Ramos (cell line): ENCODE results near the gene SEC22B.
"Not testable (repeated sequence)": the region's sequence is repeated elsewhere in the genome, so short reads cannot be mapped to it uniquely, and the experiment has no call there.

Experiments
- in situ Hi-C: fragments of 300-500 bp; cut with MboI; formaldehyde crosslinking; loops from one replicate; pipeline ENCODE4 v1.14.3; 2022; ENCODE audit warnings: low sequenced_read_pairs; ENCODE audit not compliant: unreplicated experiment

The SEC22B gene

DNA sequence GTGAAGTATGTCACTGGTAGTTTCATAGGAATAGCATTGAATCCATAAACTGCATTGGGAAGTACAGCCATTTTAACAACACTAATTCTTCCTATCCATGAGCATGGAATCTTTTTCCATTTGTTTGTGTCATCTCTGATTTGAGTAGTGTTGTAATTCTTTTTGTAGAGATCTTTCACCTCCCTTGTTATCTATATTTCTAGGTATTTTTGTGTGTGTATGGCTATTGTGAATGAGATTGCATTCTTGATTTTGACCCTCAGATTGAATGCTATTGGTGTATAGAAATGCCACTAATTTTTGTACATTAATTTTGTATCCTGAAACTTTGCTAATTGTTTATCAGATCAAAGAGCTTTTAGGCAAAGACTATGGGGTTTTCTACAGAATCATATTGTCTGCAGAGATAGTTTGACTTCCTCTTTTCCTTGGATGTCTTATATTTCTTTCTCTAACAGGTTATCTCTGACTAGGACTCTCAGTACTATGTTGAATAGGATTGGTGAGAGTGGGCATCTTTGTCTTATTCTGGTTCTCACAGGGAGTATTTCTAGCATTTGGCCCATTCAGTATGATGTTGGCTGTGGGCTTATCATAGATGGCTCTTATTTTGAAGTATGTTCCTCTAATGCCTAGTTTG is 26.8 kb downstream of the SEC22B start:
- in situ Hi-C loops, result loop anchor here (10.0 kb wide), 1 partner anchor 195 kb away; no protein-coding TSS in a partner anchor

DNA sequence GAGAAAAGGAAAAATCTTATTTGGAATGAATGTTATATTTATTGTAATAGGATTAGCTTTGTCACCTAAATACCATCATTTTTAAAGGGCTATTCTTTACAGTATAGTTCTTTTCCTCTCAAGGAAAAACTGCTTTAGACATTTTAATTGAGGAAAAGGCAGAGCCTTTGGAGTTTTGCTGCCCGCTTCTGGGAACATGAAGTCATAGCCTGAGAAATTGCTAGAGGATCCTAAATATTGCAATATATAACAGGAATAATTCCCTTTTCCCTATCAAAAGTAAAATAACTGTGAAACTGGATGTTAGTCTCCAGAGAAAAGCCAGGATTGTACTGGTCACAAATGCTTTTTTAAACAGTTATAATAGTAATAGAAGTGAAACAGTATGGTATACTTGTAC is 30.5 kb downstream of the SEC22B start:
- in situ Hi-C loops, result loop anchor here (10.0 kb wide), 1 partner anchor 191 kb away; no protein-coding TSS in a partner anchor

DNA sequence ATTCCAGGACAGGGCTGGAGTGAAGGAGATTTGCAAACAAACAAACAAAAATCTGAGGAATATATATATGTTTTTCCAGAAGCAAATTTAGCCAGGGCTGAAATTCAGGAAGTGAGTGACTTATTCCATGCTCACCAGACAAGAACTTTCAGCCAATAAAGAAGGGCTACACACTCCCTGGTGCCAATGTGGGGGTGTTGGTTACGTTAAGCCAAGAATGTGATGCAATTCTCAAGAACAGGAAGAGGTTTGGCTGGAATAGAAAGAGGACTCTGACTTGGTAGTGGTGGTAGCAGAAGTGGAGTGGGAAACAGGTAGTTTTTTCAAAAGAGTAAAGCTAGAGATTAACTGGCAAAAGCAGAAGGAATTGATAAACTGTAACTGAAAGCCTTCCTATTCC is 31.7 kb downstream of the SEC22B start:
- in situ Hi-C loops, result loop anchor here (10.0 kb wide), 1 partner anchor 190 kb away; no protein-coding TSS in a partner anchor

DNA sequence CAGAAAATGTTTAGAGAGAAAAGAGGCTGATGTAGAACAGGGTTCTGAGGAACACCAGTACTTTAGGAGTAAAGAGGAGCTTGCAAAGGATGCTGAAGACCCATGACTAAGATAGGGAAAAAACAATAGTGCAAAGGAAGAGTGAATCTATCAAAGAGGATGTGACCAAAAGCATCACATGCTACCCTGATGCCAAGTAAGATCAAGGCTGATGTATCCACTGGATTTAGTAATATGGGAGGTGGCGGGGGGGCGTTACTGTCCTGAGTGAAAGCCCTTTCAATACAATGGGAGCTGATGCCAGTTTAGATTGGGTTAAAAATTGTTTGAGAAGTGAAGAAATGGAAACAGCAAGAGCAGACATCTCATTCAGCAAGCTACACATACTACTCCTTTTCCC is 32.2 kb downstream of the SEC22B start:
- in situ Hi-C loops, result loop anchor here (10.0 kb wide), 1 partner anchor 189 kb away; no protein-coding TSS in a partner anchor

DNA sequence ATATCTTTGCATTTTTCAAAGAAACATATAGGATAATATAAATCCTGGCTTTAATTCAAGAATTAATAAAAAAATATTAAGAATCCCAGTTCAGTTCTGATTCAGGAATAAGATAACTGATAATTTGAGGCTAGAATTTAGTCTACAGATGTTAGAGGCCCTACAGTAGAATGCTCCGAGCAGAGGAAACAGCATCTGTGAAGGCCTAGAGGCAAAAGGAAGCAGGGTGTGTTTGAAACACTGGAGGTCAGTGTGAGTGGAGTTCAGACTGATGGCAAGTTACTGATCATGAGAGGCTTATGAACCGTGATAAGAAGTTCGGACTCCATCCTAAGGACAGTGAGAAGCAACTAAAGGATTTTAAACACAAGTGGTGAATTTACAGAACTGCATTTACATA is 33.0 kb downstream of the SEC22B start:
- in situ Hi-C loops, result loop anchor here (10.0 kb wide), 1 partner anchor 189 kb away; no protein-coding TSS in a partner anchor

DNA sequence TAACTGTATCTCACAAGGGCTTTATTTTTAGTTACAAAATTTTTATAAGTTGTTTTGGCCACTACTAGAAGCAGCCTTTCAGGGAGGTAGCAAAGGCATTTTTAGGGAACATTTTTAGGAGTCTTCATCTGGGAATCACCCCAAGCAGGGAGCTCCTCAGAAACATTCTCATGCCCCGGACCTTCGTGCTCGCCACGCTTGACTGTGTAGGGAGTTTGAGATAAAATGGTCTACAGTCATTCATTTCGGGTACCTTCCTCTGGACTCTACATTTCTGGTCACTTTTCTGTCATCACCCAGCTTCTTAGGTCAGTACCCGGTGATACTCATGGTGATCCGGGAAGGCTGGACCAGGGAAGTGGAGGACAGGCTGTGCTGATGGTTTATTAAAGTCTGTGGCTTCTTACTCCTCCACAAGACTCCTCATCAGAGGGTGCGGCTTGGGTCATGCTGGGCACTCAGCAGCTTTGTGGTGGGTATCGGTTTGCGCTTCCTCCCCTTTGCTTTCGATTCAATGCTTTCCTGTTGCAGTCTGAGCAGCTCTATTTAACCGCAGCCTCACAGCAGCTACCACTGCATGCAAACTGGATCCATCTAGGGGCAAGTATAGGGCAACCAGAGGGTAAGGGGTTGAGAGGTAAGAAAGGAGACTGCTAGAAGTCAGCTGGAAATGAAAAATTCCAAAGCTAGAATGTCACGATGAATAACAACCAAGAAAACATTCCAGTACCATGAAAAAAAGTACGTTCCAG is 33.6 kb downstream of the SEC22B start:
- in situ Hi-C loops, result loop anchor here (10.0 kb wide), 1 partner anchor 188 kb away; no protein-coding TSS in a partner anchor

DNA sequence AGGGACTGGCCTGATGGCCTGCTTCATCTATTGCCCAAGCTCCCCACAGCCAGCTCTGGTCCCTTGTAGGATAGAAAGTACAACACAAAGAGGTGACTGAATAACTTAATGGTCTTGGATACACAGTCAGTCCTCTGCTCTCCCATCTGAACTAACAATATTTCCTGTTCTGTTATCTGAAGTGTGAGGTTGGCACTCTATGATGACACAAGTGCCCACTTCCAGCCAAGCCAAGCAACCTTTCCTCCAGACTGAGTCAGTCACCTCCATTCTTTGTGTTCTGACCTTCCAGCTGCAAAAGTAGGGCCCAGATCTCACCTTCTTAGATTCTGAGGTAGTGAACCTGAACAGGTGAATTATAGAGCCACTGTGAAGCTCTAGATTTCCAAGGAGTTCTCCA is 34.5 kb downstream of the SEC22B start:
- in situ Hi-C loops, result loop anchor here (10.0 kb wide), 1 partner anchor 187 kb away; no protein-coding TSS in a partner anchor

DNA sequence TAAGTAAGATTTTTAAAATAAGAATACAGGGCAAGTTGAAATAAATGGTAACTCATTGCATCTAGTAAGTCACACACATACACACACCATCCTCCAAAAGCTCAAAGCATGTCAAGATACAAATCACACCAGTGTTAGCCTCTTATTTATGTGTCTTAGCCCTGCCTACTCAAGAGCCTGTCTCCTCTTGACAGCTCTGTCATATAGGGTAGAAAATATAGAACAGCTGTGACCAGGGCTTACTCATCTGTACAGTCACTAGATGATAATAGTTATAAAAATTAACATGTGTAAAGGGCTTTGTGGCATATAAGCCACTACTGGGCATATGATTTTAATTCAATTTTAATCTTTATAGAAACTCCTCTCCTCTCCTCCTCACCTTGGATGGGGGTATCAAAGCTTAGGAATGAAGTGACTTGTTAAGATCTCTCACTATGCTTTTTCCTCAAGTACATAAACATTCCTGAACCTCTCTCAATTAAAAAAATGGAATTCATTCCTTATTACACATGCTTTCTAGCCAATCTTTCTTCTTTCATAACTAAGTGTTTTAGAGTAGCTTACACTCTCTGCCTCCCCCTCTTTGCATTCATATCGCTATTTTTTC is 35.6 kb downstream of the SEC22B start:
- in situ Hi-C loops, result loop anchor here (10.0 kb wide), 1 partner anchor 186 kb away; no protein-coding TSS in a partner anchor

DNA sequence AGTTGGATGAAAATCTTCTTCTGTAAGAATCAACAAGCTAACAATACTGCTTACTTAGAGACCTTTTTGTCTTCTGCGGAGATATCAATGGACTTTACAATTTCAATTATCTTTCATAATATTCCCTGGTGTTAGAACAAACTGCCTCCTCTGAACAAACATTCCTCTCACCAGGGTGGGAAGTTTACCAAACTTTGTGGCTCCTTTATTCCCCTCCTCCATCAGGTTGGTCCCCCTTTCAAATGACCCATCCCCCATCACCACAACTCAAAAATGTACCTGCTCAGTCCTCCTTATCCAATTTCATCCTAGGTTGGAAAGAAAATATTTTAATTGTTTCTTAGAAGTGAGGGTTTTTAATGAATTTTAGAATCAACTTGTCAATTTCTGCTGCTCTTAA is 40.2 kb downstream of the SEC22B start:
- in situ Hi-C loops, result not testable (repeated sequence)

DNA sequence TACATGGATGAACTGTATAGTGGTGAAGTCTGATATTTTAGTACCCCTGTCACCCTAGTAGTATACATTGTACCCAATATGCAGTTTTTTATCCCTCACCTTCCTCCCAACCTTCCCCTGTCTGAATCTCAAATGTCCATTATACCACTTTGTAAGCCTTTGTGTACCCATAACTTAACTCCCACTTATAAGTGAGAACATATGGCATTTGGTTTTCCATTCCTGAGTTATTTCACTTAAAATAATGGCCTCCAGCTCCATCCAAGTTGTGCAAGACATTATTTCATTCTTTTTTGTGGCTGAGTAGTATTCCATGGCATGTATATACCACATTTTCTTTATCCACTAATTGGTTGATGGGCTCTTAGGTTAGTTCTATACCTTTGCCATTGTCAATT is 42.4 kb downstream of the SEC22B start:
- in situ Hi-C loops, result not testable (repeated sequence)

DNA sequence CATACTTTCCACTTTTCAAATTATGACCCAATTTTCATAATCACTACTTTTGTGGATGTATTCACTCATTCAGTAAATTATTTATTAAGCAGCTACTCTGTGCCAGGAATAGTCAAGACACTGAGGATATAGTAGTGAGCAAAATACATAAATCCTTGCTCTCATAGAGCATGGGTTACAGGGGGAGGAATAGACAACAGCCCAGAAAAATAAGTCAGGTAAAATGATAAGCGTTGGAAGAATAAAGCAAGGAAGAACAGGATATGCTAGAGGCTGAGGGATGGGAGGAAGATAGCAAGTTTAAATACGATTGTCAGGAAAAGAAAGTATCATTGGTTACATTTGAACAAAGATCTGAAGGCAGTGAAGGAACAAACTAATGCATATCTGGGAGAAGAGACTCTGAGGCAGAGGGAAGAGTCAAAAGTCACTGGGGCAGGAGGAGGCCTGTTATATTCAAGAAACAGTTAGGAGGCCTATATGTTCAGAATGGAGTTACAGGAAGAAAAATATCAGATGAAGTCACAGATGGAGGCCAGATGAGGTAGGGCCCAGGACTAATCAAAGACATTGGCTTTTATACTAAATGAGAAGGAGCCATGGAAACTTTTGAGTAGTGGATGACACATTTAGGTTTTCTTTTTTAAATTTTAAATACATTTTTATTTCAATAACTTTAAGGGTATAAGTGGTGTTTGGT is 42.9 kb downstream of the SEC22B start:
- in situ Hi-C loops, result no loop called here

DNA sequence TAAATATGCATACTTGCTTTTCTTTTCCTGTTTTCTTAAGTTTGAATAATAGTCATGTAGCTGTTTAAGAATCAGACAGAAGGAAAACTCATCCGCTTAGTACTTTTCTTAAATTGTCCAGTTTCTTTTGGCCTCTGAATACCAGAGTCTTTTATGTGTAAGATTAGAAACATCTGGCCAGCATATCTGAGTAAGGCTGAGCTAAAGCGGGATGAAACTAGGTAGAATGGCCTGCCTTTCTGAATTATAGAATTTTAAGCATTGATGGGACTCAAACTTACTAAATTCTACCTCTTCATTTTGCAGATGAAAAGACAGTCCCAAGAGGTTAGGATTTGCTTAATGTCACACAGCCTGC is 43.9 kb downstream of the SEC22B start:
- in situ Hi-C loops, result not testable (repeated sequence)

DNA sequence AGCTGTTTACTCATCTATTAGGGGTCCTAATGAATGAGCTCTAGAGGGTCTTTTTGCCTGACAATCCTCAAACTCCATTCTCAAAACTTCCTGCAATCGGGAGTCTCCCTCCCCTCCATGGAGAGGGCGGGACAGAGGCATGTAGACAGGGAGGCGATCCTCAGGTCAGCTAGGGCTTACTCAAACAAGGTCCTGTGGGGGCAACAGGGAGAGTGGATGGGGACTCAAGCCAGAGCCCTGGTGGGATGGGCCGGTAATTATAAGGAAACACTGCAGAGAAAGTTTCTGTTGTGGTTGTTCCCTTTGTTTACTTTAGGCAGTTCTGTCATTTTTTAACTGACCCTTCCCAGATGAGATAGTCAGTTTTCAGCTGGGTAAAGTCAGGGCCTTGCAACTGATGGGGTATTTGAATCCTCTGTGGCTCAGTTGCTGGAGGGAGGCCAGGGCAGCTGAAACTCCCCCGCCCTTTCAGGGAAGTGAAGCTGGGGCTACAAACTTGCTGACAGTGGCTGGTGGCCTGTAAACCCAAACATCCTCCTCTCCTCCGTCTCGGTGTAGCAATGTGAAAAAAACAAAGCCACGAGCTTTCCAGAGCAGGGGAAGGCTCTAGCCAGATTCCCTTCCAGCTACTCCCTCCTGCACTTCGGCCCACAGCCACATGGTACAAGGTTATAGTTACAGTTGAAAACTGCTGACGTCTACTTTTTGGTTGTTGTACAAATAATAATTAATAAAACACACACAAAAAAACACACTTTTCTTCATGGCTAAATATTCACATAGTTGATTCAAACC is 44.5 kb downstream of the SEC22B start:
- in situ Hi-C loops, result not testable (repeated sequence)

DNA sequence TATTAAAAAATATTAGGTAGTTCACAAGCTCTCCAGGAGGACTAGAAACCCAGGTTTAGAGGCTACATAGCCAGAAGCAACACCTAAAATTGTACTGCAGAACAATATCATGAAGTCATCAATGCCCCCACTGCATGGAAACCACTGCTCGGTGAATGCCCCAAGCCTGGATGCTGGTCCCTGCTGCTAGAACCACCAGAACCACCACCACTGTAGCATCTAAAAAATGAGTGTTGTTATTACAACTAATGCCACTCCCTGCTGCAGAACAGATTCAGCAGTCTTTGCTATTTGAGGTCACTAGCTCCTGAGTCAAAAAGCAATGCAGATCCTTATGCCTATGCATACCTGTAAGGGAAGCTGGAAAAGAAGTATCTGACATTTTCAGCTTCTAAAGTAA is 48.4 kb downstream of the SEC22B start:
- in situ Hi-C loops, result not testable (repeated sequence)

DNA sequence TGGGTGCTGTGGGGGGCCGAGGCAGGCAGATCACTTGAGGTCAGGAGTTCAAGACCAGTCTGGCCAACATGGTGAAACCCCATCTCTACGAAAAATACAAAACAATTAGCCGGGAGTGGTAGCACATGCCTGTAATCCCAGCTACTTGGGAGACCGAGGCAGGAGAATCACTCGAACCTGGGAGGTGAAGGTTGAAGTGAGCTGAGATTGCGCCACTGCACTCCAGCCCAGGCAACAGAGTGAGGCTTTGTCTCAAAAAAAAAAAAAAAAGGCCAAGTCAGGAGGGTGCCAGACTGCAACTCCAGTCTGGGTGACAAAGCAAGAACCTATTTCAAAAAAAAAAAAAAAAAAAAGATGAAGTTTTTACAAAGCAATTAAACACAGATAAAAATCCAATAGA is 50.1 kb downstream of the SEC22B start:
- in situ Hi-C loops, result not testable (repeated sequence)

DNA sequence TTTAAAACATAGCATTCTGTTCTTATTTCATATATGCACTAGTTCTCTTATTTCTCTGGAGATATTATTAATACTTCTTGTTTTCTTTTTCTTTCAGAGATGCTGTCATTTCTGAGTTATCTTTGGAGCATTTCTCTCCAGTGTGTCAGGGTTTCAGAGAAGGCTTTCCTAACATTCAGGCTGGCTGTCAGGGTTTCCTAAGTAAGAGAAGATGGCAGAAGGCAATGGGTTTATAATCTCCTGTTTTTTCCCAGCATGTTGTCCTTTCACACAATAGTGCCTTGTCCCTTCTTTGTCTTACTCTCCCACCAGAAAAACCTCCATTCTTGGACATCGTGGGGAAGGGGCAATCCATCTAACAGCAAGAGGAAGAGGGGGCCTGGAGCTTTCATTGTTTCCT is 51.7 kb downstream of the SEC22B start:
- in situ Hi-C loops, result not testable (repeated sequence)

DNA sequence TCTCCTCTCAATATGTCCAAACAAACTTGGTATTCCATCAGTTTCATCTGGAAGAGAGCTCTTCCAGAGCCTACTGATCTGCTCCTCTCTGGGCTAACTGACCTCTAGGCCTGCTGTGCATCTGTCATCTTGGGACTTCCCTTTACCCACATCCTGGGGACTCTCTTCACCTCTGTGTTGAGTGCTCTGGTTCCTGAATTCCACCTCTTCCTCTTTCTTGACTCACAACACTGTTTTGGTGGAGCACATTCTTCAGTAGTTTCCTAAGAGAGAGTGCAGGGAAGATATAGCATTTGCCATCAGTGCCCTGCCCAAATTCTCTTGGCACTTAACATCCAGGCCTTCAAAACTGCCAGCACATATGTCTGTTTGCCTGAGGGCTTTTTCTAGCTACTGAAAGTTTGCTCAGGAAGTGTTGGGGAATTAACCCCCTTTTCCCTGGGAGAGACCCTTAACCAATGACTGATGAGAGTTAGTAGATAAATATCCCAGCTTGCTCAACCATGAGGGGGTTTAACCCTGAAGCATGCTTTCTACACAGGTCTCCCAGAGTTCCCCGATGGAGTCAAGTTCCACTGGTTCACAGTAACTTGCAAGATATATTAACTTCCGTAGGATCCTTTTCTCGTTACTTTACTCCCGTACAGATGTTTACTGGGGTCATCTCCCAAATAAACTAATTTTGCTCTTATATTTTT is 52.4 kb downstream of the SEC22B start:
- in situ Hi-C loops, result not testable (repeated sequence)

DNA sequence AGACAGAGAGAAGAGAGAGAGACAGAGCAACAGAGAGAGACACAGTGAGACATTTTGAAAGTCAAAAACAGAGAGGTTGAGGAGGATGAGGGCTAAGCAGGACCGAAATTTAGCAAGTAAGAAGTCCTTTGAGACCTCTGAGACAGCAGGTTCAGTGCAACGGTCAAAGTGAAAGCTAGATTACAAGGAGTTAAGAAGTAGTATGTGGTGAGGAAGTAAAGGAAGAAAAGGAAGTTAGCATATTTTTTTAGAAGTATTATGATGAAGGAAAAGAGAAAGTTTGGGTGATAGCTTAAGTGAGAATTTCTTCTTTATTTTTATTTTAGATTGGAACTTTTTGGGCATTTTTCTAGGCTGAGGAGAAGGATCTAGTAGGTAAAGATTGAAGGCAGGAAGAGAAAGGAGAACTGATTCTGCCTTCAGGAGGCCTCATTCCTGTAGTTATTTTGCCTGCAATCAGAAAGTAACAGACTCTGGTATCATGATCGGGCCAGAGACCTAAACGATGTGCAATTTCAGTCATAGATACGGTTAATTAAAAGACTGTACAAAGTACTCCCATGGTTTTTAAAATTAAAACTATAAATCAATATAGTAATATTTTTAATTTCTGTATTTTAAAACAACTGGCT is 53.9 kb downstream of the SEC22B start:
- in situ Hi-C loops, result not testable (repeated sequence)

DNA sequence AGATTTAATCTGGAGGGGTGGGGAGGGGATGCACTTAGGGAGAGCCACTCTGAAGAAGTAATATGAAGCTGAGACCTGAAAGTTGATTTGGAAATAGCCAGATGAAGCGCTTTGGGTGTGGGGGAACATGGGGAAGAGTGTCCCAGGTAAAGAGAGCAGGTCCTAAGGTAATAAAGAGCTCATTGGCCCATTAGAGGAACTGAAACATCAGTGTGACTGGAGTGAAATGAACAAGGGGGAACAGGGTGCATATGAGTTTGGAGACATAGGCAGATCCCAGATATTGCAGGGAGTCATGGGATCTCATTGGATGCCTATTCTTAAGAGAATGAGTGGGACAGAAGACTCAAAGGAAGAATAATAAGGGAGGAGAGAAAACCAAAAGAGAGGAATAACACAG is 54.5 kb downstream of the SEC22B start:
- in situ Hi-C loops, result not testable (repeated sequence)
